ENCODE data around the gene CAT. TPM values are rescaled to one million over a fixed set of nuclear protein-coding genes. Genes with fewer than 3 reads are reported as not detected.

CAT gene
- total RNA-seq, 4 donors from 2014 or later, result 72.8 to 163 (median 84.4) TPM

DNA sequence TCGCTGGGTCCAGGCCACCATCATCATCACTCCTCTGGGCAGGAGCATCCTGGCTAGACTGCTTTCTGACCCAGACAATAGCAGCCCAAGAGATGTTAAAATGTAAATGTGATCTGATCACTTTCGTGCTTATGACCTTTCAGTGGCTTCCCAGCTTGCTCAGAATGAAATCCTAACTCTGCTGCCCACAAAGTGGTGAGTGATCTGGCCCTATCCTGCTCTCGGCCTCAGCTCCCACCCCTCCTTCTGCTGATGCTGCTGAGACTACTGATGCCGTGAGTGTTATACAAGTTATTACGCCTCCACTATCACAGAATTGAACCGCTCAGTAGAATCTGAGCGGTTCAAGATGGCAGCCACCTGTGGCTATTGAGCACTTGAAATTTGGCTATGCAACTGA, 48.7 kb downstream of the CAT start:
- Histone ChIP-seq H3K4me3 (no peak overlapping the region), H3K27ac (replicated peaks in 1 of 4) (no peak overlapping the region), H3K4me1 (no peaks in the 10 kb centered on the region), H3K36me3 (no peaks in the 10 kb centered on the region), H3K9me3 (no peaks in the 10 kb centered on the region), H3K27me3 (peaks cover 0 to 4% (median 0%) of the 10 kb centered on the region in 4 donors)
- intact Hi-C loops (cut with DNase I), result no loop called here
- no peak for DNase-seq (ENCODE audit: extremely low spot score)
- WGBS, result 92% methylated on average over 6 of the region's 7 CpGs
- TF ChIP-seq, protein P1, sequence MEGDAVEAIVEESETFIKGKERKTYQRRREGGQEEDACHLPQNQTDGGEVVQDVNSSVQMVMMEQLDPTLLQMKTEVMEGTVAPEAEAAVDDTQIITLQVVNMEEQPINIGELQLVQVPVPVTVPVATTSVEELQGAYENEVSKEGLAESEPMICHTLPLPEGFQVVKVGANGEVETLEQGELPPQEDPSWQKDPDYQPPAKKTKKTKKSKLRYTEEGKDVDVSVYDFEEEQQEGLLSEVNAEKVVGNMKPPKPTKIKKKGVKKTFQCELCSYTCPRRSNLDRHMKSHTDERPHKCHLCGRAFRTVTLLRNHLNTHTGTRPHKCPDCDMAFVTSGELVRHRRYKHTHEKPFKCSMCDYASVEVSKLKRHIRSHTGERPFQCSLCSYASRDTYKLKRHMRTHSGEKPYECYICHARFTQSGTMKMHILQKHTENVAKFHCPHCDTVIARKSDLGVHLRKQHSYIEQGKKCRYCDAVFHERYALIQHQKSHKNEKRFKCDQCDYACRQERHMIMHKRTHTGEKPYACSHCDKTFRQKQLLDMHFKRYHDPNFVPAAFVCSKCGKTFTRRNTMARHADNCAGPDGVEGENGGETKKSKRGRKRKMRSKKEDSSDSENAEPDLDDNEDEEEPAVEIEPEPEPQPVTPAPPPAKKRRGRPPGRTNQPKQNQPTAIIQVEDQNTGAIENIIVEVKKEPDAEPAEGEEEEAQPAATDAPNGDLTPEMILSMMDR (IDR thresholded peaks at IDR 0.05), result no peak
- TF ChIP-seq POLR2A (IDR thresholded peaks at IDR 0.05; ENCODE audit: low read depth) (no peak), EP300 (IDR thresholded peaks at IDR 0.05) (no peak), POLR2AphosphoS5 (IDR thresholded peaks at IDR 0.05) (no peak)

GRCh38 chr11:34488855-34489557, 50.3 kb downstream of the CAT start:
- Histone ChIP-seq H3K4me3 (no peak overlapping the region), H3K27ac (replicated peaks in 1 of 4) (no peak overlapping the region), H3K27me3 (peaks cover 0 to 4% (median 0%) of the 10 kb centered on the region in 4 donors), H3K9me3 (no peaks in the 10 kb centered on the region), H3K36me3 (no peaks in the 10 kb centered on the region), H3K4me1 (no peaks in the 10 kb centered on the region)
- intact Hi-C loops (cut with DNase I), result no loop called here
- no peak for DNase-seq (ENCODE audit: extremely low spot score)
- 91% methylated on average over 12 of the region's 12 CpGs for WGBS
- TF ChIP-seq POLR2A (IDR thresholded peaks at IDR 0.05; ENCODE audit: low read depth) (no peak), POLR2AphosphoS5 (IDR thresholded peaks at IDR 0.05) (no peak), EP300 (IDR thresholded peaks at IDR 0.05) (no peak)
- TF ChIP-seq, protein P1 (IDR thresholded peaks at IDR 0.05), result no peak

DNA sequence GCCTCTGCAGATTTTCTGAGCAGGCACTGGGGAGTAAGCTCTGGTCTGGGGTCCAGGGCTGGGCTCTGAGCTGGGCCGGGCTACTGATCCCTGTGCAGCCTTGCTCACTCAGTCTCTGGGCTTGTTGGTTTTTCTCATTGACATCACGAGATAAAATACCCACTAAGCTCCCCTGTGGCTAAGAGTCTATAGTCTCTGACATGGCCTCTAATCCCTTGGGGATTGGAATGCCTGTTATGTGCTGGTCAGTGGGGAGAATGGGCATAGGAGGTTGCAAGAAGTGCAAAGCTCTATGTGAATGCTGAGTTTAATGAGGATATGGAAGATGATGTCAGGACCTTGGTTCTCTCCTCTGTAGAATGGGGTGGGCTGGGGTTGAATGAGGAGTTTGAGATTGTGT, 51.6 kb downstream of the CAT start:
- H3K4me3 ChIP-seq, result no peak overlapping the region
- DNase-seq (ENCODE audit: extremely low spot score), result no peak
- intact Hi-C loops (cut with DNase I), result loop anchor here (10.0 kb wide), 2 partner anchors 126 to 316 kb away; no protein-coding TSS in a partner anchor
- WGBS, result 73% methylated on average over 2 of the region's 2 CpGs
- TF ChIP-seq EP300 (IDR thresholded peaks at IDR 0.05) (no peak), POLR2A (IDR thresholded peaks at IDR 0.05; ENCODE audit: low read depth) (no peak), POLR2AphosphoS5 (IDR thresholded peaks at IDR 0.05) (no peak)
- TF ChIP-seq, protein P1 (IDR thresholded peaks at IDR 0.05), result no peak
- peaks cover 0 to 7% (median 0%) of the 10 kb centered on the region in 4 donors for H3K27me3 ChIP-seq
- no peaks in the 10 kb centered on the region for H3K4me1 ChIP-seq
- no peak overlapping the region for H3K27ac ChIP-seq (replicated peaks in 1 of 4)
- H3K9me3 ChIP-seq, result no peaks in the 10 kb centered on the region
- H3K36me3 ChIP-seq, result no peaks in the 10 kb centered on the region

DNA sequence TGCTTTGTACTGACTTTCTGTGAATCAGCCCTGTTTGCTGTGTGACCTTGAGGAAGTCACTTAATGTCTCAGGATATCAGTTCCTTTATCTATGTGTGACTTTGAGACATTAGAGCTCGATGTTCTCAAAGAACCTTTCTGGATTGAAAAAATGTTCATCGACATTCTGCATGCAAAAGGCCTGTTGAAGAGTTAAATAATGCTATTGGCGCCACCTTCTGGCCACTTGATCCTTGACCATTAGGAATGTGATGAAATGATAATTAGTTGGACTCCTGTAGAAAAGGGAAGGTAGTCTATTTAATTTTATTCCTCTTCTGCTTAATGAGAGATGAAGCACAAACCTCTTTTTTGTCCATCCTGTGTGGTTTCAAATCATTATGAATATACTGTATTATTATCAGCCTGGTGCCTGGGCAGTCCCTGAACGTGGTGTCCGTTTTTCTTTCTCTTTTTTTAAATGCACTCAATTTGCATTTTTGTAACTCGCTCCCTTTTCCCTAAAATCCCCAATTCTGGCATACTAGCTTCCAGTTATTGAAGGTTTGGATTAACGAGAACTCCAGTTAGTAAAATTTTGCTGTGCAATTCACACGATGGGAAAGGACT, 54.2 kb downstream of the CAT start:
- WGBS, result 50% methylated on average over 8 of the region's 8 CpGs
- H3K4me1 ChIP-seq, result no peaks in the 10 kb centered on the region
- intact Hi-C loops (cut with DNase I), result loop anchor here (10.0 kb wide), 2 partner anchors 128 to 318 kb away; no protein-coding TSS in a partner anchor
- DNase-seq (ENCODE audit: extremely low spot score), result no peak
- no peaks in the 10 kb centered on the region for H3K9me3 ChIP-seq
- H3K4me3 ChIP-seq, result no peak overlapping the region
- no peak overlapping the region for H3K27ac ChIP-seq (replicated peaks in 1 of 4)
- H3K36me3 ChIP-seq, result no peaks in the 10 kb centered on the region
- TF ChIP-seq, protein P1 (IDR thresholded peaks at IDR 0.05), result peak; percentile 44 to 66 (median 64)
- TF ChIP-seq POLR2AphosphoS5 (IDR thresholded peaks at IDR 0.05), result no peak
- H3K27me3 ChIP-seq, result peaks cover 0 to 12% (median 4%) of the 10 kb centered on the region in 4 donors
